Smooth muscle cell of the brain vasculature (primary cell): ENCODE results near the gene CALHM6.

Experiments used
- DNase-seq: peaks from one replicate; pipeline ENCODE4 v3.0.0-alpha.2; 2012; ENCODE audit warnings: low read depth, low spot score

CALHM6 gene

DNA sequence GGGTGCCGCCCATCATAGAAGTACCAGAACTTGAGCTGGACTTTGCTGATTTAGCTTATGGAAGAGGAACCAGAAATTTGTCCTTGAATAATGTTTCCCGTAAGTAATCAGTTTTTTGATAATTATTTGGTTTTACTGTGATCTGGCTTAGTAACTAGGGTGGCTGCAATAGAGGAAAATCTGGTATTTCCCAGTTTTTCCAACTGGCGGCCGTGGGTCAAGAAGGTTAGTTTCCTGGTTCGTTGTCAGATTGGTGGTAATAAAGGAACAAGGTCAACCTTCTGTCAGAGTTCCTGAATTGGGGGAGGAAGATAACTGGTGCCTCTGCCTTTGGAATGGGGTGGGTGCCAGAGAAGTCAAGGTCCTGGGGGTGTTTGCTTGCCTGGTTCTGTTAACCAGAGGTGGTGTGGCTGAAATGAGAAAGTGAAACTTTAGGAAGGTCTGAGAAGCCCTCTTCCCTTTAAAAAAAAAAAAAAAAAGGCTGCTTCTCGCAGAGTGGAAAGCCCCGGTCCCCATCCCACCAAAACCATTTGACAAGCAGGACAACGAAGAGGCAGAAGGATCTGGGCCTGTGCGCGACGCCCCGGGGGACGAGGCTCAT lies at the start of gene CALHM6:
CALHM6 (plus strand) TSS at position 45 of the 601 bp plus-strand sequence; CDS start at position 600, 555 bp downstream.
- no peak for DNase-seq

DNA sequence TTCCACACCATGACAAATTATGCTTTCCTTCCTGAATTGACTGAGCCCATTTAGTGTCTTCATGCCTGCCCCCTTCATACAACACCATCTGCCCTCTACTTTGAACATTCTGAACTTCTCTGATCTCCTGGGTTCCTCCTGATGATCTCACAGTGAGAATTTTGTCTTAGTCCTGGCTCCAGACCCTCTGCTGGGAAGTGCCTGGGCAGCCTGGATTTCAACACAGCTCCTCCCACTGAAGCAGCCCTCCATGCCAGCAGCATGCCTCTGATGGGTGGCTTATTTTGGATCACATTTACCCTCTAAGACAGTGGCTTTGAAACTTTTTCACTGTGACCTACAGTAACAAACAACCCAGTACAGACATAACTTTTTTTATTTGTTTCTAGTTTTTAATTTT lies 48.9 kb upstream of the CALHM6 start:
- no peak for DNase-seq

DNA sequence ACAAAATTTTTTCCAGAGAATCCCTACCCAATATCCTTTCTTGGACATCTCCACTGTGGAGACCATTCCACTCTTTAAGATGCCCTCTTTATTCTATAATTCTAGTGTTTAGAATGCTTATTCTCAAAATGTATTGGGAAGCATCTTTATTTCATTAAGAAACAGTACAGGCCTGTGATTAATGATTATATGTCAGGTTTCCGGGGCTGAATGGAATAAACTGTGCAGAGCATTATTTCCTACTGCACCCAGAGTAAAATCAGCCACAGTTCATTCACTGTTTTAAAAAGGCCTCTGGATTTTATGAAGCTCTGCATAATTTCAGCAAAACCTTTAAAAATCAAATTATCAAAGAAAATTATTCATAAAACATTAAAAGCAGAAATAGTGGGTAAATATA lies 47.8 kb upstream of the CALHM6 start:
- DNase-seq: no peak

DNA sequence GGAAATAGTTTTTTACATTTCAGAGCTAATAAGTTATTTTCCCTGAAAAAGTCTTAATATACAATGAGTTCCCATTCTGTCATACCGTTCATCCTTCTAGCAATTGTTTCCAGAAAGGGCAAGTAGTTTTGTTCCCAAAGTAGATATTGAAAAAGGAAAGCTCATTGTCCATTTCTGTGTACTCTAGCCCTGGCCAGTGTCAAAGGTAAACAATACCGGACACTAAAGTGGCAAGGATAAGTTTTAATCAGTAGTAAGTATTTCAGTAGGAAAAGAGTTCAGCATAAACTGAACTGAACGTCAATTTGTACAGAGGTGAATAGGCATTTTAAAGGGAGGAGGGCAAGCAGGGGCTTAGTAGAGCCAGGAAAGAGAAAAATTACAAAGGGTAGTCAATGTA lies 43.5 kb upstream of the CALHM6 start:
- DNase-seq: no peak

DNA sequence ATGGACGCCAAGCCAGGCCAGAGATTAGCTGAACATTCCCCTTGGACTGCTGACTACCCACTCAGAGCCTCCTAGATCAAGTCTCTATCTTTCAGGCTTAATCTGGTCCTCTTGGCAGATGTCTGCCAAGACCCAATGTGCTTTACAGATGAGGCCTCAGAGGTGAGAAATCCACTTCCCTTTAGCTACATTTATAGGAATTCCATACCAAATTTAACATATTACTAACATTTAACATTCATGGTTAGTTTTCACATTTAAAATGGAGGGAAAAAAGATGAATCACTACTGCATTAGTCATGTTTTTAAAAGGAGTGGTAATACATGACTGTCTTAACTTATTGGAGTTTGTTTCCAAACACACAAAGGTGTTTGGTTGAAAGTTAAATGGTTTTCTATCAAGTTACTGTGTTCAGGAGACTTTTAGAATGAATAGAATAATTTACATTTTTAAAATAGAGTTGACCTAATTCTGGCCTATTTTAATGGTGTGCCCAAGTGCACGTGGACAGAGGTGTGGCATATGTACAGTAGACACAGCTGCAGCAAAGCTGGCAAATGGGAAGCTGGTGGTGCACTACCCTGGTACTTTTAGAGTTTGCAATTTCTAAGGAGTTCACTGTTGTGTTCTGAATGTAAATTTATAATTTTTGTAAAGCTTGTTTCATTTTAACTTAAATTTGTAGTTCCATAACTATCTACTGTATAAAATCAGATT lies 41.9 kb upstream of the CALHM6 start:
- DNase-seq: no peak

DNA sequence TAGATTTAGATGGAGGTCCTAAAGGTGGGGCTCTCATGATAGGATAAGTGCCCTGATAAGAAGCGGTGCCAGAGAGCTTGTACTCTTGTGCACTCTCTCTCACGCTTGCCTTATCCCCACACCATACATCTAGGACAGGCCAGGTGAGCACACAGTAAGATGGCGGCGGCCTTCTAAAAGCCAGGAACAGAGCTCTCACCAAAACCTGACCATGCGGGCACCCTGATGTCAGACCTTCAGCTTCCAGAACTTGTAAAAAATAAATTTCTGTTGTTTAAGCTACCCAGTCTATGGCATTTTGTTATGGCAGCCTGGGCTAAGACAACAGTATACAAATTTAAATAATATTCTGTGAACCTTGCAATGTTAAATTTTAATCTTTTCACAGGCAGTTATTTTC lies 40.8 kb upstream of the CALHM6 start:
- no peak for DNase-seq

DNA sequence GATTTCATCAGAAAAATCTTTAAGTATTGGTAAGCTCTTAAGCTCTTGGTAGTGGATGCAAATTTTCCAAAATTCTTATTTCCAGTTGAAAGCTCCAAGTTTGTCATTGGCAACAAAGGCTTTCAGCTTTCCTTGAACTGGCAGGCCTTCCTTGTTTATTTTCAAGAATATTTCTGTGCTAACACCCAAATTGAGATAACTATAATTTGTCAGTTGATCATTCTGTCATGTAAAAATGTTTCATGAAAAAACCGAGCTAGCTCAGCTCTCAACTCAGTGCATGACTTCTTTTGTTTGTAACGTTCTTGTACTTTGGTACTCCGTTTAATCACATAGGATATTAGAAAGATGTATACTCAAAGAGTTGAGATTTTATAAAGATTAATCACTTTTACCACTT lies 38.9 kb upstream of the CALHM6 start:
- DNase-seq: no peak

DNA sequence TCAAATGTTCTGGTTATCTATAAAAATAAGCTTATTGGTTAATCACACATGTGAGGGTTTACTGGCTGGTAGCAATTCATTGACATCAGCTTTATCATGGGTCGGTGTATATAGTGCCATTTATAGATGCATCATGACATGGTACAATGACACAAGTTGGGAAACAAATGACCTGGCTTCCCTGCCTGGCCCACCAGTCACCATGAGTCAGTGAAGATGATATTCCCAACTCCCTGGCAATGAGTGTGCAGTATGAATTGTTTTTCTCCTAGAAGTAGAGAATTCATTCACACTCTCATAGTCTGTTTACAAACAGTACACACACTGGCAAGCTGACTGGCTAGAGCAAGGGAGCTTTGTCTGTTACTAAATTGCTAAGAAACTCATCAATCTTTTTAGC lies 37.2 kb upstream of the CALHM6 start:
- DNase-seq: no peak

DNA sequence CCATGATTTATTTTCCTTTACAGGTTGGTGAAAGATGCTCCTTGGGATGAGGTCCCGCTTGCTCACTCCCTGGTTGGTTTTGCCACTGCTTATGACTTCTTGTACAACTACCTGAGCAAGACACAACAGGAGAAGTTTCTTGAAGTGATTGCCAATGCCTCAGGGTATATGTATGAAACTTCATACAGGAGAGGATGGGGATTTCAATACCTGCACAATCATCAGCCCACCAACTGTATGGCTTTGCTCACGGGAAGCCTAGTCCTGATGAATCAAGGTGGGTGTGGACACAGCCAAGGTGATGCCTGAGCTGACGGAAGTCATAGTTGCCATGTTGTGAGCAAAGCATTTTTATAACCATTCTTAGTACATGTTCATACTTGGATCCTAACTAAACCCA lies 34.6 kb upstream of the CALHM6 start:
- no peak for DNase-seq

DNA sequence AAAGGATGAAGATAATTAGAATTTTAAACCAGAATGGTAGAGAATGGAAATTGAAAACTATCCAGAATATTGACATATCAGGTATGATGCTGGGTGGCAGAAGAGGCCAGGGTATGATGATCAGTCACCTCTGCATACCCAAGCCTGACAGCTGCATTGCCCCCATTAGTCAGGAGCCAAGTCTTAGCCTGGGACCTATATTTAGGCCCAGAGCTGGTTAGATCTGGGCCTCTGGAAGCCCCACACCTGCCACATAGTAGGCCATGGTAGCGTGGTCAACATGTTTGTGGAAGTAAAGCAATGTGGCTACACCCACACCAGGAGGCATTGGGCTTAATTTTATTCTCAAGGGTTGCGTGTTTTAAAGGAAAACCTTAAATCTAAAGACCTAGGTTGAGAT lies 32.1 kb upstream of the CALHM6 start:
- no peak for DNase-seq

DNA sequence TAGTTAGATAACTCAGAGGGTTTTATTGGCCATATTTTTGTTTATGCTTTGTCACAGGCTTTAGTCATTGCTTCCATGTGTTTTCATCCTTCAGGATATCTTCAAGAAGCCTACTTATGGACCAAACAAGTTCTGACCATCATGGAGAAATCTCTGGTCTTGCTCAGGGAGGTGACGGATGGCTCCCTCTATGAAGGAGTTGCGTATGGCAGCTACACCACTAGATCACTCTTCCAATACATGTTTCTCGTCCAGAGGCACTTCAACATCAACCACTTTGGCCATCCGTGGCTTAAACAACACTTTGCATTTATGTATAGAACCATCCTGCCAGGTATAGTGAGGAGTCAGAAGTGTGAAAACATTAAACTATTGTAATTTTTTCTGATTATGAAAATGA lies 30.3 kb upstream of the CALHM6 start:
- no peak for DNase-seq

DNA sequence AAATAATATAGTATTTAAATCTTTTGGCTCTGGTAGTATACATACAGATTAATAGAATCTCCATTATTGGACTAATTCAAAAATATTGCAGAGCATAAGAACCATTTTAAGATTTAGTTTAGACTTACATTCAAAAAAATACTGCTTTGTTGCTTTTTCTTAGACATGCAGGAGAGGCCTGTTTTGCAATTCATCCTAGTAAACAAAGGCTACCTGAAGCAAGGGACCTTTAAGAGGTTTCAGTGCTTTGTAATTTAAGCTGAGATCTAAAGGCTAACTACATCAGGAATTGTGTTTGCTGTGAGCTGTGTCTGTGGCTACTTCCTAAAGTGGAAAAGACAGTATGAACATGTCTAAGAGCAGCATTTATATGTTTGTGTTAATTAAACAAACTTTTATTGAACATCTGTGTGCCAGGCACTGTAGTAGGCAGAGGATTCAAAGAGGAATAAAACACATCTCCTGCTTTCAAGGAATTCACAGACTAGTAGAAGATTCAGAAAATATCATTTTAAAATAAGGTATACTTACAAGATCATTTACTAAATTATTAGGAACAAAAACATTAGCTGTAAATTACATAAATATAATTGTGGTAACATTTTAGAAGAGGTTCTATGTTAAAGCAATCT lies 29.1 kb upstream of the CALHM6 start:
- no peak for DNase-seq

DNA sequence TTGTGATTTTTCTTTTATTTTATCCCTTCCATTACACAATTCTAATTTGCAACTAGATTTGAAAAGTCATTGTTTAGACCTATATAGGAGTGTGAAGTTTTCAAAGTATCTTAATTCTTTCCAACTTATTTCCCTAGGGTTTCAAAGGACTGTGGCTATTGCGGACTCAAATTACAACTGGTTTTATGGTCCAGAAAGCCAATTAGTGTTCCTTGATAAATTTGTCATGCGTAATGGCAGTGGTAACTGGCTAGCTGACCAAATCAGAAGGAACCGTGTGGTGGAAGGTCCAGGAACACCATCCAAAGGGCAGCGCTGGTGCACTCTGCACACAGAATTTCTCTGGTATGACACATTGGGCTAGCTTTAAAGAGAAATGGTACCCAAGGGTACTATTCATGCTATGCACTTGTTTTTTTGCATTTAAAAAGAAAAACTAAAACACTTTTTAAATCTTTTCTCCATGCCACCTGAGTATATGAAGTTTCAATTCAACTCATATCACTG lies 27.9 kb upstream of the CALHM6 start:
- no peak for DNase-seq

DNA sequence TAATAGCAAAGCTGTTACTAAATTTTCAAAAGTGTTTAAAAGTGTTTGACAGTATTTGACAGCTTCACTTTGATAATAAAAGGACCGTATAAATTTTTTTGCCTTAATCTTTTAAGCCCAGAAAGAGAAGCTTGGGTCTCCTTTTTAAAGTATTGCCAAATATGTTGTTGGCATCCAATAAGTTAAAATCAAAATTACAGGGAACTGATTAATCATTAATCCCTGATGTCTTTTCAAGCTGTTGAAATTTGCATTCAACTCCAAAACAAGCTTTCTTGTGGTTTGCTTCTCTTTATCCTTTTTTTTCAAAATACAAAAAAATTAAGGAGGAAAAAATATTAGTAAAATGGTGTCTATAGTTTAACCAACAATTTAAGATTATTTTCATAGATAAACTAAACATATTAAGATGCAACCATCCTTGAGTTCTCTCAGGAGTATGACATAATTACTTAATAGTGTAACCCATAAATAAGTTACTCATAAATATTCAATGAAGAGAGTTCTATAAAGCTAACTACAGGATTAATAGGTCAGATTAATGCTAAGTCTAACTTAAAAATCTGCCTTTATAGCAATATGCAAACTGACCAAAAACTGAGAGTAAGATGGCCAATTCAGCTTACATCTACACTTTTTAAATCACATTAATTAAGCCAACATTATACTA lies 27.0 kb upstream of the CALHM6 start:
- DNase-seq: no peak

DNA sequence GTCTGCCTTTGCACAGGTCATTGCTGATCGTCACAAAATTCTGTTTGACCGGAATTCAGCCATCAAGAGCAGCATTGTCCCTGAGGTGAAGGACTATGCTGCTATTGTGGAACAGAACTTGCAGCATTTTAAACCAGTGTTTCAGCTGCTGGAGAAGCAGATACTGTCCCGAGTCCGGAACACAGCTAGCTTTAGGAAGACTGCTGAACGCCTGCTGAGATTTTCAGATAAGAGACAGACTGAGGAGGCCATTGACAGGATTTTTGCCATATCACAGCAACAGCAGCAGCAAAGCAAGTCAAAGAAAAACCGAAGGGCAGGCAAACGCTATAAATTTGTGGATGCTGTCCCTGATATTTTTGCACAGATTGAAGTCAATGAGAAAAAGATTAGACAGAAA lies 24.6 kb upstream of the CALHM6 start:
- DNase-seq: no peak

DNA sequence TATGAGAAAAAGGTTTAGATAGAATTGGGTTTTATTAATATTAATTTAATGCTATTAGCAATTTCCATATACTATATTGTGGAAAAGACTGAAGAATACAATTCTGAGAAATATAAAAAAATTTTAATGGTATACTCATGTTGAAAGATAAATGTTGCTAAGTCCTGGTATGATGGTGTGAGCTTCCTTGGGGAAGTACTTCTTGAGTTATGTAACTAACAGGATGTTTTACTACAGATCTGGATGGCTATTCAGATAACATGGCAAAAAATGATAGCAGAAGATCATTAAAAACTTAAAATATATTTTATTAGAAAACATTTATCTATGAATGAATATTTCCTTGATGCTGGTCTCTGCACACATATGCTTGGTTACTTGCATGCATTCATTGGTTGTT lies 23.5 kb upstream of the CALHM6 start:
- no peak for DNase-seq

DNA sequence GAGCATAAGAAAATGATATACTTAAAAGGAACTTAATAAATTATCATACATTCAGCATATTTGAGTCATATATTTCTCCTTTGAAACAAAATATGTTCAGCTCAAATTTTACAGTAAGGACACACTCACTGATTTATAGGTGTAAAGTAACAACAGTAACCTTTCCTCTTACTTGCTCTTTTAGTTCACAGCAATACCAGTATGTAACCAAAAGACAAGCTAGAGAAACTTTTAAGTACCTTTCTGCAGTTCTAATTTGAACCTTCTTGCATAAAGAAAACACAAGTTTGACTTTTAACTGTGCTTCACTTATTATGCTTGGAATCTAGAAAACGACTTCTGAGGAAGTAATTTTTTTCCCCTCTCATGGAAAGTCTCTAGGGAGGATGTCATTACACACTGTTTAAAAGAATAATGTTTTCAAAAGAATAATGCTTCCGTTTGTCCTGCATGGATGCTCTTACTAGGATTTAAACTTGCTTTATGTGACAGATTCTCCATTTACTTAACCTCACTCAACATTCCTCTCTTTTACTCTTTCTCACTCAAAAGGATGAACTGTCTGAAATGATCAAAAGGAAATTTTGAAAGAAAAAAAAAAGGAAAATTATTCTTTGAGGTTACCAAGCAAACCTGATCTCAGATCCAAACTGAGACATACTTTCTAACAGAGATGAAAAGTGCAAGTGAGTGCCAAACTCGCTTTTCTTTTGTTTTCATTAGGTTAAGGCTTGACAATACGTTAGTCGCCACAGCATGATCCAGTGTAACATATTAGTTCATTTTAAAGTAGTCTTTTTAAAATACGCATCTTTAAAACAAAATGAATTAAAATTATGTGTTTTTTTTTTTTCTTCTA lies 22.4 kb upstream of the CALHM6 start:
- DNase-seq: no peak

DNA sequence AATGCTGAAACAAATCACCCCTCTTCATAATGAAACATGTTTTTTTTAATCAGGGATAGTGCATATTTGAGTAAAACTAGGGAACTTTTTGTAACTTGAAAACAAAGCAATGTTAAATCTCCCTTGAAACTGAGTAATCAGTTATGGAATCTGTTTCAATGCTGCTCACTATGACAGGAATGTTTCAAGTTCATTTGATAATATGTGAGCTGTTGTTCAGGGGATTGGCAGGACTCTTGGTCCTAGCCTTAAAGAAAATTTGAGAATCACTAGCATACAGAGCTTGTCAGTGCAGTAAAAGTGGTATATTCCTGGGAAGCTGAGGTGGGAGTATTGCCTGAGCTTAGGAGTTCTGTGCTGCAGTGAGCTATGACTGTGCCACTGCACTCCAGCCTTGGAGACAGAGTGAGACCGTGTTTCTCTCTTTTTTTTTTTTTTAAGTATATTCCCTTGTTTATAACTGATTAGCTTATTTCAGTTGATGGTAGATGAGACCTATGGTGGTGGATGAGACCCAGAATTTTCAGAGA lies 21.6 kb upstream of the CALHM6 start:
- DNase-seq: no peak

DNA sequence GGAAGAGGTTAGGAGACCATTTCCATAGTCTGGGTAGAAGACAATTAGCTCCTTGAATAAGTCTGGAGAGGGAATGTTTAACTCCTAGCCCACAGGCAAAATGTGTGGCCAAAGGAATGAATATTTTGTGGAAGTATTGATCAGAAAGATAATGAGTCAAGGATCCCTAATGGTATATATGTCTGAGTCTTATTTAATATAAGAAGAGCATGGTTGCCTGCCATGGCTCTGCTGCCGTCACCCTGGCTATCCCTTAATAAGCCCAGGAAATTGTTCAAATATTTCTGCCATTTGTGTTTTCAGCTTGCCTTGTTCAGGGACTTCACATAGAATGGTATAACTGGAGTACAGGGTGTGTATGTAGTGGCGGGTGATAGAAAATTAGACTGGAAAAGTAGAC lies 18.1 kb upstream of the CALHM6 start:
- DNase-seq: no peak

DNA sequence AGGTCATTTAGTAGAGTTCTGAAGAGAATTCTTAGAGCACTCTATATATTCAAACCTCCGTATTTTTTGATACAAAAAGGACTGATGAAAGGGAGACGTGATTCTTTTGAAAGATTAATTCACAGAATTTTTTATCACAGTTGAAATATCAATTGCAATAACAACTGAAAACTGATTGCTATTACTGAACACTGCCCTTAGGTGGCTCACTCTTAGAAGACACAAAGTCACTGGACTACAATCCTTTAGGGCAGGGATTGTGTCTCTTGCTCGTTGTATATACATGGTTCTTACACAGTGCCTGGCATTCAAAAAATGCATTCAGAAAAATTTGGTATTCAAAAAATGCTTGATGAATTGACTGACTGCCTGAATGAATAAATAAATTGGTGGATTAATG lies 17.1 kb upstream of the CALHM6 start:
- no peak for DNase-seq

DNA sequence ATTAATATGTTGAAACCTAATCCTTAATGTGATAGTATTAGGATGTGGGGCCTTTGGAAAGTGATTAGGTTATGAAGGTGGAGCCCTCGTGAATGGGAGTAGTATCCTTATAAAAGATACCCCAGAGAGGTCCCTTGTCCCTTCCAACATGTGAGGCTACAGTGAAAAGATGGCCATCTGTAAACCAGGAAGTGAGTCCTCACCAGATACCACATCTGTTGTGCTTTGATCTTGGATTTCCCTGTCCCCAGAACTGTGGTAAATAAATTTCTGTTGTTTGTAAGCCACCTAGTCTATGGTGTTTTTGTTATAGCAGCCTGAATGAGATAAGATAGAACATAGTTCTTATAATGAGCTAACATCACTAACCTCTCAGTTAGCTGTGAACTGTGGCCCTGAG lies 16.6 kb upstream of the CALHM6 start:
- no peak for DNase-seq
